Coronary artery (tissue), 2 donors: ENCODE results near the gene TSPYL6.
"Not testable (repeated sequence)": the region's sequence is repeated elsewhere in the genome, so short reads cannot be mapped to it uniquely, and the experiment has no call there.

Source experiments
- DNase-seq: peaks from one replicate; pipeline ENCODE4 v3.0.0-alpha.2; 2017; ENCODE audit warnings: low spot score
- H3K27ac ChIP-seq, 2 donors: fragments of 200-600 bp; sonication (generic); one replicate each; pipeline ENCODE4 v1.5.1; 2016 to 2019
- H3K4me3 ChIP-seq: fragments of 200-600 bp; sonication (generic); 2 replicates; pipeline ENCODE4 v1.5.1; 2016; ENCODE audit warnings: mild to moderate bottlenecking, moderate library complexity
- TF ChIP-seq, protein P1 (sequence below): fragments of 200-600 bp; sonication (generic); IDR thresholded peaks from one replicate; pipeline ENCODE4 v1.5.1; 2019; ENCODE audit warnings: antibody characterized with exemption

Gene TSPYL6

GRCh38 chr2:54256091-54256694 is at the start of gene TSPYL6:
TSS of gene TSPYL6 (minus strand) at chr2:54256229. CDS start at chr2:54256151, 78 bp downstream.
- TF ChIP-seq, protein P1, sequence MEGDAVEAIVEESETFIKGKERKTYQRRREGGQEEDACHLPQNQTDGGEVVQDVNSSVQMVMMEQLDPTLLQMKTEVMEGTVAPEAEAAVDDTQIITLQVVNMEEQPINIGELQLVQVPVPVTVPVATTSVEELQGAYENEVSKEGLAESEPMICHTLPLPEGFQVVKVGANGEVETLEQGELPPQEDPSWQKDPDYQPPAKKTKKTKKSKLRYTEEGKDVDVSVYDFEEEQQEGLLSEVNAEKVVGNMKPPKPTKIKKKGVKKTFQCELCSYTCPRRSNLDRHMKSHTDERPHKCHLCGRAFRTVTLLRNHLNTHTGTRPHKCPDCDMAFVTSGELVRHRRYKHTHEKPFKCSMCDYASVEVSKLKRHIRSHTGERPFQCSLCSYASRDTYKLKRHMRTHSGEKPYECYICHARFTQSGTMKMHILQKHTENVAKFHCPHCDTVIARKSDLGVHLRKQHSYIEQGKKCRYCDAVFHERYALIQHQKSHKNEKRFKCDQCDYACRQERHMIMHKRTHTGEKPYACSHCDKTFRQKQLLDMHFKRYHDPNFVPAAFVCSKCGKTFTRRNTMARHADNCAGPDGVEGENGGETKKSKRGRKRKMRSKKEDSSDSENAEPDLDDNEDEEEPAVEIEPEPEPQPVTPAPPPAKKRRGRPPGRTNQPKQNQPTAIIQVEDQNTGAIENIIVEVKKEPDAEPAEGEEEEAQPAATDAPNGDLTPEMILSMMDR, result no peak
- Histone ChIP-seq H3K27ac (no peak within 1 kb of the TSS), H3K4me3 (no peak within 1 kb of the TSS)
- DNase-seq, result no peak

DNA sequence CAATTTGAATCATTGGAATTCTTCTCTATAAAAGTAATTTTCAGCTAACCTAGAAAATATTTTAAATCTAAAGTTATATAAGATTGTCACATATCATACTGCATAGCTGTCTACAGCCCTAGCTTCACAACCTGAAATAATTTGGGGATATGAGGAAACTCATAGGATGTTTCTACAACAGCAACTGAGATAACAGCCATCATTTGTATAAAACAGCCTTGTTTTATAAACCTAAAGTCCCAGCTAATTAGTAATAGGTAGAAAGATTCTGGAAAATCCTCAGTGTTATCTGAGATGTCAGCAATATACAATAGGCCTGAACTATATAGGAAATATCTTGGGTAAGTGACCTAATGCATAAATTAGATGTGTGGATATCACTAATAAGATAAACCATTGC is 47.6 kb upstream of the TSPYL6 start:
- H3K4me3 ChIP-seq, result no peak overlapping the region

GRCh38 chr2:54298514-54298913 is 42.5 kb upstream of the TSPYL6 start:
- H3K4me3 ChIP-seq, result no peak overlapping the region
- TF ChIP-seq, protein P1, result no peak
- DNase-seq, result no peak
- H3K27ac ChIP-seq, result no peak overlapping the region

More for the DNA sequence above, 47.6 kb upstream of the TSPYL6 start:
- TF ChIP-seq, protein P1, result no peak
- no peak for DNase-seq
- H3K27ac ChIP-seq, result no peak overlapping the region

DNA sequence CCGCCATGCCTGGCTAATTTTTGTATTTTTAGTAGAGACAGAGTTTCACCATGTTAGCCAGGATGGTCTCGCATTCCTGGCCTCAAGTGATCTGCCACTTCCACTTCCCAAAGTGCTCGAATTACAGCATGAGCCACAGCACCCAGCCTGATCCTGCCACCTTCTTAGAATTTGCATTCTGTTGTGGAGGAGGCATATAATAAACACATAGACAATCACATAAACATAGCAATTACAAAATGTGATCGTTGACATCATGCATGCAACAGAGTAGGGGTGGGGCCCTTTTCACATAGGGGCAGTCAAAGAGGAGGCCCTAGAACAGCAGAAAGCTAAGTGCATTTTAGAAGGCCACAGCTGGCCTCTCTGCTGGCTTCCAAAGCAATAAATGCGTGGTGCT is 39.9 kb upstream of the TSPYL6 start:
- TF ChIP-seq, protein P1, result no peak
- H3K4me3 ChIP-seq, result no peak overlapping the region
- no peak for DNase-seq
- no peak overlapping the region for H3K27ac ChIP-seq

DNA sequence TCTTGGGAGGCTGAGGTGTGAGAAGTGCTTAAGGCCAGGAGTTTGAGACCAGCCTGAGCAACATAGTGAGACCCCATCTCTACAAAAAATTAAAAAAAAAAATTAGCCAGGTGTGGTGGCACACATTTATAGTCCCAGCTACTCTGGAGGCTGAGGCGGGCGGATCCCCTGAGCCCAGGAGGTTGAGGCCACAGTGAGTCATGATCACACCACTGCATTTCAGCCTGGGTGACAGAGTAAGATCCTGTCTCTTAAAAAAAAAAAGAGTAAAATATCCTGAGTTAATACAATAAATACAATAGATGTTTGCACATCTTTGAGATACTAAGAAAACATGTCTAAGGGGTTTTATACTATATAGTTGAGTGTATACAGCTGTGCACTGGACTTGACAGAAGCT is 38.6 kb upstream of the TSPYL6 start:
- not testable (repeated sequence) for DNase-seq, H3K27ac ChIP-seq, H3K4me3 ChIP-seq

DNA sequence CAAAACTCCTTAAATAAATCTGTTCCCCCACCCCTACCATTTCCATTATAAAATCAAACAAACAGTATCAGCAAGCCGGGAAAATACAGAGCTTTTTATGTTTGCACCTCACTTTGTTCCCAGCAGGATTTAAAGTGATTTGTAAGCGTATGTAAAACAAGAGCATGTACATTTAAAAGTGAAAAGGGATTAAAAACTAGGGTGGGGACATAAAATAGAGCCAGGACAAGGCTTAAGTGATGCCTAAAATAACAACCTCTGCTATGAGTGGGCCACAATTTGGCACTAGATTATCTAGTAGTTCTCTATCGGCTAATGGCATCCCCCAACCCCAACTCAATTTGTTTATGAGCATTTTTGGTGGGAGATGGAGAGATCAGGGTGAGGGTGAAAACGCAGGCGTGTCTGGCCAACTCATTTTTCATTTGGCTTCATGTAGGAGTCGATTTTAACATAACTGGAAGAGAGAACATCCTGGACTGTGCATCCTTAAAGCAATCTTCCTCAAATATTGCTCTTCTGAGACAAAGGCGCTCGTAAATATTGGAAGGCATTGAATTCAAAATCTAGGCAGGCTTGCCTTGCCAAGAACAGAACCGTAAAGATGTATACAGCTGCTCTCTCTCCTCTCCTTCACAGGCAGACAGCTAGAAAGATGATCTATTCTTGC is 34.5 kb upstream of the TSPYL6 start:
- TF ChIP-seq, protein P1, result no peak
- no peak for DNase-seq
- peak overlapping the region in 1 of 2 donors; percentile 47 for H3K27ac ChIP-seq
- H3K4me3 ChIP-seq, result no peak overlapping the region

DNA sequence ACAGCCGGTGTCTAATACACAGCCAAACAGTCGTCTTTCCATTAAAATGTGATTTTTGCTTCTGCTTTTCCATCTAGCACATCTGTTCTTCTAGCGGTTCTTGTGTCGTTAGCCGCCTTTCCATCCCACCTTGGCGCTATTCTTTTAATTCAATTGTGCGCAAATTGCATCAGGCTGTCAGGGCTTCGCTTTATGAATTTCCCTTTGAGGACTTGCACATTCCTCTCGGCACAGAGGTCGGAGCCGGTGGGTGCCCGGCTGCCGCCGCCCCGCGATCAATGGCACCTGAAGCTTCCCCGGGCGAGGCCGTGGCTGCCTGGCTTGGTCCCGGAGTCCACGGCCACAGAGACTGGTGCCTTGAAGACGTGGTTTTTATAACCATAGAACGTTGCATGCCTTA is 33.9 kb upstream of the TSPYL6 start:
- Histone ChIP-seq H3K4me3 (no peak overlapping the region), H3K27ac (peak overlapping the region in 1 of 2 donors; percentile 47)
- DNase-seq, result no peak
- TF ChIP-seq, protein P1, result no peak
